Hepatocyte (in vitro differentiated cells): Measurements from ENCODE around the gene PLPP1.

Experiments used
- CTCF ChIP-seq: fragments of 200-600 bp; sonication (generic); IDR thresholded peaks from 2 replicates; pipeline ENCODE4 v1.5.1; 2016; ENCODE audit warnings: antibody characterized with exemption, mild to moderate bottlenecking; ENCODE audit not compliant: poor library complexity
- EZH2 ChIP-seq: fragments of 200-600 bp; sonication (generic); IDR thresholded peaks from 2 replicates; pipeline ENCODE4 v1.6.1; 2016; ENCODE audit warnings: antibody characterized with exemption, mild to moderate bottlenecking, borderline replicate concordance
- EZH2phosphoT487 ChIP-seq: fragments of 200-600 bp; sonication (generic); IDR thresholded peaks from one replicate; pipeline ENCODE4 v1.6.1; 2018; ENCODE audit warnings: antibody characterized with exemption, mild to moderate bottlenecking, low read depth, moderate library complexity; ENCODE audit not compliant: unreplicated experiment, severe bottlenecking

- TF ChIP-seq CTCF (no peak), EZH2 (no peak), EZH2phosphoT487 (no peak)
Measured at GRCh38 chr5:55440188-55440646, 94.5 kb downstream of the PLPP1 start.
